Measurements from ENCODE around the gene LONRF3. TPM values are rescaled to one million over a fixed set of nuclear protein-coding genes. Genes with fewer than 3 reads are reported as not detected.

Gene LONRF3
- polyA plus RNA-seq, 12 donors: 0.98 to 3.5 (median 2.1) TPM; not detected in 2

- no peak for DNase-seq
These were observed 56.6 kb downstream of the LONRF3 start for GRCh38 chrX:119030990-119031389.

GRCh38 chrX:119036107-119037029 lies 62.0 kb downstream of the LONRF3 start:
- no peak for DNase-seq

GRCh38 chrX:119040432-119040831 lies 66.0 kb downstream of the LONRF3 start:
- DNase-seq: no peak

GRCh38 chrX:119041175-119041574 lies 66.8 kb downstream of the LONRF3 start:
- no peak for DNase-seq

GRCh38 chrX:119042040-119042439 lies 67.6 kb downstream of the LONRF3 start:
- DNase-seq: no peak

- no peak for DNase-seq
These were observed 68.6 kb downstream of the LONRF3 start for GRCh38 chrX:119042996-119043395.

GRCh38 chrX:119045884-119046283 lies 71.5 kb downstream of the LONRF3 start:
- no peak for DNase-seq

GRCh38 chrX:119055687-119056086 lies 81.3 kb downstream of the LONRF3 start:
- no peak for DNase-seq

- DNase-seq: no peak
These were observed 88.4 kb downstream of the LONRF3 start for GRCh38 chrX:119062750-119063374.

GRCh38 chrX:119063428-119063827 lies 89.0 kb downstream of the LONRF3 start:
- no peak for DNase-seq

GRCh38 chrX:119067023-119067739 lies 92.8 kb downstream of the LONRF3 start:
- peak; percentile 43 for DNase-seq

Other genes with a start within 250 kb of the LONRF3 start
- gene IL13RA1, start 247.0 kb upstream of the LONRF3 start, polyA plus RNA-seq (ENCODE audit: insufficient read length in 12 of 12): 10 to 100 TPM in 11 of 12 donors, not detected in 1; 25.9 to 39.0 (median 32.9) TPM
- gene ZCCHC12, start 150.8 kb upstream of the LONRF3 start, polyA plus RNA-seq (ENCODE audit: insufficient read length in 12 of 12): 1 to 10 TPM in 1 of 12 donors, under 1 TPM in 9, not detected in 2; 0.17 to 1.6 (median 0.39) TPM
- gene CT47C1, start 98.4 kb downstream of the LONRF3 start, polyA plus RNA-seq (ENCODE audit: insufficient read length in 12 of 12): not detected
- gene KIAA1210, start 153.2 kb downstream of the LONRF3 start, polyA plus RNA-seq (ENCODE audit: insufficient read length in 12 of 12): under 1 TPM in 10 of 12 donors, not detected in 2; 0.15 to 0.41 (median 0.23) TPM

Measured in muscle of arm (tissue), 12 donors.